DND-41 (cell line): Measurements from ENCODE around the gene NTN4.

Experiments
- EZH2 ChIP-seq: IDR thresholded peaks from 3 replicates; pipeline ENCODE4 v1.6.1; 2012; ENCODE audit warnings: borderline replicate concordance, low read depth, mild to moderate bottlenecking, moderate library complexity, low read length, inconsistent platforms; ENCODE audit not compliant: severe bottlenecking
- TF ChIP-seq, protein P1 (sequence below): IDR thresholded peaks from 2 replicates; pipeline ENCODE4 v1.5.1; 2012; ENCODE audit warnings: borderline replicate concordance, low read length, moderate library complexity, mild to moderate bottlenecking; ENCODE audit not compliant: poor library complexity, severe bottlenecking; ENCODE audit errors: extremely low read depth

- TF ChIP-seq, protein P1, sequence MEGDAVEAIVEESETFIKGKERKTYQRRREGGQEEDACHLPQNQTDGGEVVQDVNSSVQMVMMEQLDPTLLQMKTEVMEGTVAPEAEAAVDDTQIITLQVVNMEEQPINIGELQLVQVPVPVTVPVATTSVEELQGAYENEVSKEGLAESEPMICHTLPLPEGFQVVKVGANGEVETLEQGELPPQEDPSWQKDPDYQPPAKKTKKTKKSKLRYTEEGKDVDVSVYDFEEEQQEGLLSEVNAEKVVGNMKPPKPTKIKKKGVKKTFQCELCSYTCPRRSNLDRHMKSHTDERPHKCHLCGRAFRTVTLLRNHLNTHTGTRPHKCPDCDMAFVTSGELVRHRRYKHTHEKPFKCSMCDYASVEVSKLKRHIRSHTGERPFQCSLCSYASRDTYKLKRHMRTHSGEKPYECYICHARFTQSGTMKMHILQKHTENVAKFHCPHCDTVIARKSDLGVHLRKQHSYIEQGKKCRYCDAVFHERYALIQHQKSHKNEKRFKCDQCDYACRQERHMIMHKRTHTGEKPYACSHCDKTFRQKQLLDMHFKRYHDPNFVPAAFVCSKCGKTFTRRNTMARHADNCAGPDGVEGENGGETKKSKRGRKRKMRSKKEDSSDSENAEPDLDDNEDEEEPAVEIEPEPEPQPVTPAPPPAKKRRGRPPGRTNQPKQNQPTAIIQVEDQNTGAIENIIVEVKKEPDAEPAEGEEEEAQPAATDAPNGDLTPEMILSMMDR, result no peak
- TF ChIP-seq EZH2, result no peak
Observed at GRCh38 chr12:95717316-95717928, 73.1 kb downstream of the NTN4 start.
